LNCaP clone FGC (cell line): ENCODE results near the gene COL2A1.
A peak's percentile ranks its signal among the peaks of the same experiment; 100 is the strongest.

Source experiments
- DNase-seq: peaks from one replicate; pipeline ENCODE4 v3.0.0-alpha.2; 2011; ENCODE audit warnings: low read depth
- H3K4me3 ChIP-seq: 2 replicates; pipeline ENCODE4 v1.5.1; 2011; ENCODE audit warnings: mild to moderate bottlenecking, low read depth, low read length, control low read depth
- TF ChIP-seq, protein P1 (sequence below): IDR thresholded peaks from 2 replicates; pipeline ENCODE4 v1.5.1; 2012; ENCODE audit warnings: mild to moderate bottlenecking; ENCODE audit not compliant: control insufficient read depth, insufficient read depth; ENCODE audit errors: extremely low read depth

The COL2A1 gene

DNA sequence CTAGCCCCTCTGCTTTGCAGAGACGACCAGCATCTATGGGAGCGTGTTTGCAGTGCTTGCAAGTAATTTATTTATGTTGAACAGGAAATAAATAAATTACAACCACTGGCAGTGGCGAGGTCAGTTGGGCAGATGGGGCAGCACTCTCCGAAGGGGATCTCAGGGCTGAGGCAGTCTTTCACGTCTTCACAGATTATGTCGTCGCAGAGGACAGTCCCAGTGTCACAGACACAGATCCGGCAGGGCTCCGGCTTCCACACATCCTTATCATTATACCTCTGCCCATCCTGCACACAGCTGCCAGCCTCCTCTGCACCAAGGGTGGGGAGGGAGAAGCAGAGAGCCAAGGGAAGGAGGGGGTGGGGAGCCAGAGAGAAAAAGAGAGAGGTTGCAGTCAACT is 4.5 kb downstream of the COL2A1 start:
- DNase-seq = no peak
- TF ChIP-seq, protein P1, sequence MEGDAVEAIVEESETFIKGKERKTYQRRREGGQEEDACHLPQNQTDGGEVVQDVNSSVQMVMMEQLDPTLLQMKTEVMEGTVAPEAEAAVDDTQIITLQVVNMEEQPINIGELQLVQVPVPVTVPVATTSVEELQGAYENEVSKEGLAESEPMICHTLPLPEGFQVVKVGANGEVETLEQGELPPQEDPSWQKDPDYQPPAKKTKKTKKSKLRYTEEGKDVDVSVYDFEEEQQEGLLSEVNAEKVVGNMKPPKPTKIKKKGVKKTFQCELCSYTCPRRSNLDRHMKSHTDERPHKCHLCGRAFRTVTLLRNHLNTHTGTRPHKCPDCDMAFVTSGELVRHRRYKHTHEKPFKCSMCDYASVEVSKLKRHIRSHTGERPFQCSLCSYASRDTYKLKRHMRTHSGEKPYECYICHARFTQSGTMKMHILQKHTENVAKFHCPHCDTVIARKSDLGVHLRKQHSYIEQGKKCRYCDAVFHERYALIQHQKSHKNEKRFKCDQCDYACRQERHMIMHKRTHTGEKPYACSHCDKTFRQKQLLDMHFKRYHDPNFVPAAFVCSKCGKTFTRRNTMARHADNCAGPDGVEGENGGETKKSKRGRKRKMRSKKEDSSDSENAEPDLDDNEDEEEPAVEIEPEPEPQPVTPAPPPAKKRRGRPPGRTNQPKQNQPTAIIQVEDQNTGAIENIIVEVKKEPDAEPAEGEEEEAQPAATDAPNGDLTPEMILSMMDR = no peak
- H3K4me3 ChIP-seq = no peak overlapping the region

DNA sequence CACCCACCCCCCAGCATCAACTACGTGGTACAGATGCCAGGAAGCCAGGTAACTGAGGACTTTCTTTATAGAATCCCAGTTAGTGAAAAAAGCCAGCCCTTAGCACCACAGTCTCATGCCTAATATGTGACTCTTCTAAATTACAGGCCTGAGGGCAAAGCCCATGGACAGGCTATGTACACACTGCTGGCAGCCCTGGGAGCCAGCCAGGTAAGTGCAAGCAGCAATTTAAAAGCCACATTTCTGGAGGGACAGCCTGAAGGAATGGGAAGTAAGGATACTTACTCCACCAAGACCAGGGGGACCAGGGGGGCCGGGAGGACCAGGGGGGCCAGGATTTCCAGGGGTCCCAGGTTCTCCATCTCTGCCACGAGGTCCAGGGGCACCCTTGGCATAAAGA is 7.0 kb downstream of the COL2A1 start:
- TF ChIP-seq, protein P1 = no peak
- DNase-seq = peak; percentile 87
- no peak overlapping the region for H3K4me3 ChIP-seq

DNA sequence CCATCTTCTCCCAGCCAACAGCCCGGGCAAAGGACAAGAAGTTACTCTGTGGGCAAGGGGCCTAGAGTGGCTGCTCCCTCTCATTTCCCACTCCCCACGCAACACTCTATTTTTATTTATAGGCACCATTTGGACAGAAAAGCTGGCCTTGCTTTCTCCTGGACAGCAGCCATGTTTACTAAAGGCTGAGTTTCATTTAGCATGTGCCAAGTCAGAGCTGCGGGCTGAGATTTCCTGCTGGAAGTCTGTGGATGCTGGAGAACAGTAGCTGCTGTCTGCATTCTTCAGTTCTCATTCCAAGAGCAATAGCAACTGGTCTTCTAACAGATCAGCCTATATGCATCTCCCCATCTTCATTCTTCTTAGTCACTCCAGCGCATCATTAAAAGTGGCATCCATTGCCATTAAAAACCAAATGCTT is 8.3 kb downstream of the COL2A1 start:
- no peak overlapping the region for H3K4me3 ChIP-seq
- DNase-seq = peak; percentile 87
- TF ChIP-seq, protein P1 = no peak

DNA sequence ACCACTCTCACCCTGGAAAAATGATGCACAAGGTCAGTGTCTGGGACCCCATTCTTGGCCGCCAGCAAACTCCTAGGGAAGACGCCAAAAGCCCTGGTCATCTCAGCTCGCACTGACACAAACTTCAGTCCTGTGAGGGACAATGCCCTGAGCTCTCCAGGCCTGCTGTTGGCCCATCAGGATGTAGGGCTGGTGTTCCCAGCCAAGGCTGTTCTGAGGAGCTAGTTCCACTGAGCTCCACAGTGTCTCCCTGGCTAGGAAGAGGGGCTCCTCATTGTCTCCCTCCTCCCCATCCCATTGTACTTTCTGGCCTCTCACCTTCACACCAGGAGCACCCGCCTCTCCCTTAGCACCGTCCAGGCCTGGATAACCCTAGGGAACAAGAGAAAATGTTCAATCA is 10.8 kb downstream of the COL2A1 start:
- TF ChIP-seq, protein P1 = no peak

DNA sequence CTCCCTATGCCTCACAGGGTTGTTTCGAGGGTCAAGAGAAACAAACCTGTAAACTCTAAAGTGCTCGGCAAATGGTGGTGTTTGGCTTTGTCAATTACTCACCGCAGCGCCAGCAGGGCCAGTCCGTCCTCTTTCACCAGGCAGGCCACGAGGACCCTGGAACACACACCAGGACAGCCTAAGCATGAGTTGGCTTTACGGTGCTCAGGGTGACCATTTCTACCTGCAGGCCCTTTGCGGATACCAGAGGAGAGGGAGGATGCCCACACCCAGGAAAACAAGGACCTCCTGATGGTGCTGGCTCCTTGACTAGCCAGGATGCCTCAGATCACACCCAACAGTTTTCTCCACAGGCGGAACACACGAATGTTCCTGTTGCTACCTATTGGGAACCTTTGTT is 11.5 kb downstream of the COL2A1 start:
- TF ChIP-seq, protein P1 = no peak
- H3K4me3 ChIP-seq = no peak overlapping the region
- no peak for DNase-seq

More for the DNA sequence above, 10.8 kb downstream of the COL2A1 start:
- H3K4me3 ChIP-seq = no peak overlapping the region
- DNase-seq = no peak

DNA sequence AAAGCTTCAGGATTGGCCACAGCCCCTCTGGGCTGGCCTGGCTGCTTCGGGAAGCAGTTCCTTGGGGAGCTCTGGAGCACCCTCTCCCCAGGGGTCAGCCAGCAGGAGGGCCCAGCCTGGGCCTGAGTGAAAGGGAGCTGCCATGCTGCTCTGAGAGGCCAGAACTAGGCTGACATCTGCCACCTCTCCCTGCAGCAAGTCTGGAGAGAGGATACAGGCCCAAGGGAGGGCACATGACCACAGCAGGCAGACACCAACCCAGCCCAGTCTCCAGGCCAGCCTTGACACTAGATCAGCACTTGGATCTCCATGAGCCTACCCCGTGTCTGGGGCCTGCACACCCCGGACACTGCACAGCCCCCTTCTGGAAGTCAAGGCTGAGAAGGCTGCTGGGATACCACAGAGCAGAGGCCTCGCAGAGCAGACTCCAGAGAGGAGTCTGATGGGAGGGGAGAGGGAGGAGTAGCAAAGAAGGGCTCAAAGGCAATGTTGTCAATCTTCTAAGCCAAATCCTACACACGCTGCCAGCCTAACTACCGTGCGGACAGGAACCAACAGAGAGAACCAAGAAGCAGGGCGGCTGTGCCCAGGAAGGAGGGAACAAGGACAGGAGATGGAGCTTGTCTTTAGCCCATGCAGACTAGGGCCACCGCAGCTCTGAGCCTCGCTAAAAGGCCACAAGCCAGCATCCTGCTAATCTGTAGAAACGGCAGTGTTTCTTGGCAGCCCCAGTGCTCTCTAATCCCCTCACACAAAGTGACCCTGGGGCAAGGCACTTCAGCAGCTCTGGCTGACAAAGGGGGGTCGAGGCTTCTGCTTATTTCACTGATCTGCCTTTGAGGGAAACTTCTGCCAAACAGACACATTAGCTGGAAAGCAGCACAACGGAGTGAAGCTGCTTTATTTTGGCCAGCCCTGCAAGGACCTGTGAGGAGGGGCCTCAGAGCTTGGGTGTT is 12.9 kb downstream of the COL2A1 start:
- no peak overlapping the region for H3K4me3 ChIP-seq
- no peak for DNase-seq
- TF ChIP-seq, protein P1 = no peak
